Activated naive CD4-positive, alpha-beta T cell treated with anti-CD3 and anti-CD28 coated beads, Interleukin-2, amount 50 U/mL, for 16 hours (primary cell): ENCODE measurements around the gene TUBD1.

Experiments used
- DNase-seq: peaks from one replicate; pipeline ENCODE4 v3.0.0-alpha.2; 2020

The TUBD1 gene

GRCh38 chr17:59814685-59815084 lies 78.1 kb downstream of the TUBD1 start:
- no peak for DNase-seq

DNA sequence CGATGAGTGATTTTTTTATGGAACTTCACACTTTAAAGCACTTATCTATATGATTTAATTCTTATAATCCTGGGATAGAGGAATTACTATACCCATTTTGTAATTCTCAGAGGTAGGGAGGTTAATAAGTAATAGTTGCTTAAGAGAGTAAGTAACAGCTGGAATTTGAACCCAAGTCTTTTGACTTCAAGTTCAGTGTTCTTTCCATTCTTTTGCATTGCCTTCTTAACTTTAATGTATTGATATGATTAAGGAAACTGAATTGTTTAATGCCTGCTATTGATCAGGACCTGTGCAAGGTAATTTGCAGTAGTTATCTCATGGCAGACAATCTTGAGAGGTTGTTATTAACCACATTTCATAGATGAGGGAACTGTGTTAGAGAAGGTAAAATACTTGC lies 78.5 kb downstream of the TUBD1 start:
- DNase-seq, result no peak

DNA sequence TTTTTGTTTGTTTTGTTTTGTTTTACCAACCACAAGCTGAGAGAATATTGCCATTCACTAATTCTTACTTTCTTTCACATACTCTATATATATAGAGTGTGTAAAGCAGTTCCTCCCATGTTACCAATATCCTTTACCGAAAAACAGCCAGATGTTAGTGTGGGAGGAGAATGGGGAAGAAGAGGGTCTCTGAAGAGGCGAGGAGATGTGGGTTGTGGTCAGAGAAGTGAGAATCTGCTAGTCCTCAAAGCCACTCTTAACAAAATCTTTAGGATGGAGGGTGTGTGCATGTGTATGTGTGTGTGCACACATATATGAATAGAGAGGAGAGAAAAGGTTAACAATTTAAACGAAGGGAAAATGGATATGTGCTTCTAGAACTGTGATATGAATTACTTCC lies 80.6 kb downstream of the TUBD1 start:
- DNase-seq, result no peak

DNA sequence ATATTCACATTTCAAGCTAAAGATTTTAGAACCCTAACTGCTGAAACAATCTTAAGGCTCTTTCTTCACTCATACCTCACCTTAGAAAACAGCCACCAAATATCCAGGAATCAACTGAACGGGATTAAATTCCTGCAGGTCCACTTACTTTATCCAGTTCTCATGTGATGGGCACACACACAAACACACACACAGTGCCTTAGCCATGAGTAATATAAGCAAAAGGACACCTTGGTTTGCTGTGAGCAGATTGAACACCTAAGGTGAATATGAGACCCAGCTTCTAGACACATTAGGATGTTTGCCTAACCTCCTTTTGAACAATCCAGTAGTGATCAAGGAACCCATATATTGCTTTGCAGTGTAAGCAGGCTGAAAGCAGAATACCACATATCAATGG lies 81.5 kb downstream of the TUBD1 start:
- no peak for DNase-seq

GRCh38 chr17:59810894-59811153 lies 81.9 kb downstream of the TUBD1 start:
- no peak for DNase-seq
